ENCODE results near the gene DBI.
A peak's percentile ranks its signal among the peaks of the same experiment; 100 is the strongest.
"Not testable (repeated sequence)": the region's sequence is repeated elsewhere in the genome, so short reads cannot be mapped to it uniquely, and the experiment has no call there.

The DBI gene

GRCh38 chr2:119366161-119366648 lies 572 bp upstream of the DBI start:
- no peak for DNase-seq

- DNase-seq, result peak; percentile 32
These were observed 809 bp downstream of the DBI start for GRCh38 chr2:119367472-119368099.

GRCh38 chr2:119369845-119370244 lies 3.1 kb downstream of the DBI start:
- DNase-seq, result no peak

- DNase-seq, result no peak
These were observed 4.3 kb downstream of the DBI start for GRCh38 chr2:119371111-119371510.

- DNase-seq, result no peak
These were observed 6.2 kb downstream of the DBI start for GRCh38 chr2:119372778-119373568.

GRCh38 chr2:119373907-119374745 lies 7.3 kb downstream of the DBI start:
- not testable (repeated sequence) for DNase-seq

- not testable (repeated sequence) for DNase-seq
These were observed 9.6 kb downstream of the DBI start for GRCh38 chr2:119376406-119376805.

- no peak for DNase-seq
These were observed 10.0 kb downstream of the DBI start for GRCh38 chr2:119376810-119377209.

- DNase-seq, result no peak
These were observed 10.7 kb downstream of the DBI start for GRCh38 chr2:119377294-119377992.

- no peak for DNase-seq
These were observed 11.2 kb downstream of the DBI start for GRCh38 chr2:119377993-119378345.

- no peak for DNase-seq
These were observed 11.8 kb downstream of the DBI start for GRCh38 chr2:119378566-119378965.

- no peak for DNase-seq
These were observed 16.8 kb downstream of the DBI start for GRCh38 chr2:119383410-119384140.

- DNase-seq, result no peak
These were observed 18.2 kb downstream of the DBI start for GRCh38 chr2:119384971-119385370.

- DNase-seq, result peak; percentile 59
These were observed 18.7 kb downstream of the DBI start for GRCh38 chr2:119385466-119385865.

- peak; percentile 96 for DNase-seq
These were observed 20.8 kb downstream of the DBI start for GRCh38 chr2:119387381-119388129.

GRCh38 chr2:119389615-119390306 lies 23.0 kb downstream of the DBI start:
- DNase-seq, result no peak

GRCh38 chr2:119393971-119394748 lies 27.4 kb downstream of the DBI start:
- DNase-seq, result no peak

GRCh38 chr2:119397196-119397595 lies 30.4 kb downstream of the DBI start:
- DNase-seq, result no peak

GRCh38 chr2:119402106-119402505 lies 35.3 kb downstream of the DBI start:
- no peak for DNase-seq

All from inflammatory macrophage treated with lipopolysaccharide for 4 hours (primary cell).